Muscle of back (tissue), 11 donors: Measurements from ENCODE around the gene PRKAA1. TPM values are rescaled to one million over a fixed set of nuclear protein-coding genes. Genes with fewer than 3 reads are reported as not detected.

Experiments used
- DNase-seq, 3 donors: peaks; one replicate each; pipeline versions ENCODE4 v3.0.0 to v3.0.0-alpha.2; 2013
- polyA plus RNA-seq, 10 donors: library from polyadenylated mRNA; unstranded; fragments of 120-200 nt; gene quantifications; one replicate each; pipeline ENCODE4 v1.2.1, GENCODE V29; 2013; ENCODE audit not compliant: insufficient read length in 10 of 10

The PRKAA1 gene
- polyA plus RNA-seq, 10 donors: 24.1 to 45.1 (median 32.8) TPM

DNA sequence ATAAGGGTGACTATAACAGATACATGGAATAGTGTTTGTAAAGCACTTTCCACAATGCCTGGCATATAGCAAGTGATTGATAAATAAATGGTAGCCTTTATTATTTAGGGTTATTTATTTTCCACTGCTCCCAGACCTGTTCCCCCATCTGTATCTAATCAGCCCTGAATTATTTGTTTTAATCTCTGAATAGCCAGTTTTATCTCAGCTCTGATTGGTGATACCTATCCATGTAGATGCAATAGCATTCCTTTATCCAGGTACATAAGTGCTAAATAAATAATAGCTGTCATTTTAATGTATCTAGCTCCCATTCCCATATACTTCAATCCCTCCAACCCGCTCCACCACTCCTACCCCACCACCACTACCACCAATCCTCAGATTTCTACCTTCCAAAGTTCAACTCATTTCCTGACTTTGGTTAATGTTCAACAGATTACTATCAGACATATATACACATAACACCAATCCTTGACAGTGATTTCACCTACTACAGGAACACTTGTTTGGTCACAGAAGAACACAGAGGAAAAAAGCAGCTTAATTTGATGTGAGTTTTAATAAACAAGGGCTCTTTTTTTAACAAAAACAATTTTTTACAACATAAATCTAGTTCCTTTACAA is 14.0 kb downstream of the PRKAA1 start:
- DNase-seq: no peak

DNA sequence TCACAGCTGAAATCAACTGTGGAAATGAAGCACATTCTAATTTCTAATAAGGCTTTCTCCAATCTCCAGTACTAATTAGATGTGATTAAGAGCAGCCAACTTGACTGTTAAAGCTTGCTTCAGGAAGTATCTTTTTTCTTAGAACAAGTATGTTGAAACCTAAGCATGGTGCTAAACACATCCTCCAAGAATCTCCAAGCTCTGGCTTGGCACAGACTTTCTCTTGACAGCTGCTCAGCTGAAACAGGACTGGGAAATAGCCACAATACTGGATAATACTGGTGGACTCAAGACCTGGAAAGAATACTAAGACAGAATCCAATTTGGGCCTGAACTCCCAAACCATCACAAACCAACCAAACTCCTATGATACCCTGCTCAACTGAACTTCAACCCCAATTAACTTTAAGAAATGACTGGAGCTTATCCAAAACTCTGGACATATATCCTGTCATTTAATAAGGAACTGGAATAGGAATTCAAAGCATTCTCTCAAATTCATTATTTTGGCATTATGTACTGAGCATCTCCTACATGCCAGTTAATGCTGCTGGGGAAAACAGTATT is 16.2 kb downstream of the PRKAA1 start:
- no peak for DNase-seq

DNA sequence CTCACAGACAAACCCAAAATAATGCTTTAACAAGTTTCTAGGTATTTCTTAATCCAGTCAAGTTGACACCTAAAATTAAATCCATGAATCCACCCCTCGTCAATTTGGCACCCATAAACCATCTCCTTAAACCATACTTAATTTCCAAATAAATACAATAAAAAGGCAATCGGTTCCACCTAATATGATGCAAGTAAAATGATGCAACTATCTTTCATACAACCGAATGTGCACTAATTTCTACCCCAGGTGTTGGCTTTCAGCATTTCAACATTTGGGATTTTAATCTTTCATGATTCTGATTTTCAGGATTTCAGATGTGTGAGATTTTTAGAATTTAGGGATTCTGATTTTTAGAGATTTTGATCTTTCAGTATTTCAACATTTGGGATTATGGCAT is 17.3 kb downstream of the PRKAA1 start:
- no peak for DNase-seq

DNA sequence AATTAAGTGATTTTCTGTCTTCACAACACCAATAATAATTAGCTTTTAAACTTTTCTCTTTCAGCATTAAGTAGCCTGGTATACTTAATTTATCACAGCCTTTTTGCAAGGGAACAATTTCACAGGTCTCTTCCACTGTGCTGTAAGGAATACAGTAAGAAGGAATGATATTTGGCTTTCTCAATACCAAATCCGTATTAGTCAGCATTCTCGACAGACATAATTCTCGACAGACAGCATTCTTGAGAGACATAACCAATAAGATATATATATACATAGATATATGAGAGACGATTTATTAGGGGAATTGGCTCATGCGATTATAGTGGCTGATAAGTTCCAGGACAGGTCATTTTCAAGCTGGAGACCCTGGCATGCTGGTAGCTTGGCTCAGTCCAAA is 18.0 kb downstream of the PRKAA1 start:
- no peak for DNase-seq

DNA sequence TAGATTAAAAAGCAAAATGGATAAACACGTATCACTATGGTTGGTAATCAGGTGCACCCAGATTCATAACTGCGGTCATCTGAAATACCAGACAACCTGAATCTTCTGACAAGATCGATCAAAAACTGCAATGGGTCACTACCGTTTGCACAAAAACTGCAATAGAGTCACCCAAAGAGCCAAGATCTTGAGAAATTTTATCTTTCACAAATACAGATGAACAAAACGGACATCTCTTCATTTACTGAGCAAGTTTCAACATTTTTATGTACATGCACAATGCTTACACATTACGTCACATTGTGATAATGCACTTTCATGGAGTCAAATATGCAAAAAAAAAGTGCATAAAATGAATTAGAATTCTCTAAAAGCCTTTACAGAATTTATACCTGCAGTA is 18.6 kb downstream of the PRKAA1 start:
- no peak for DNase-seq

DNA sequence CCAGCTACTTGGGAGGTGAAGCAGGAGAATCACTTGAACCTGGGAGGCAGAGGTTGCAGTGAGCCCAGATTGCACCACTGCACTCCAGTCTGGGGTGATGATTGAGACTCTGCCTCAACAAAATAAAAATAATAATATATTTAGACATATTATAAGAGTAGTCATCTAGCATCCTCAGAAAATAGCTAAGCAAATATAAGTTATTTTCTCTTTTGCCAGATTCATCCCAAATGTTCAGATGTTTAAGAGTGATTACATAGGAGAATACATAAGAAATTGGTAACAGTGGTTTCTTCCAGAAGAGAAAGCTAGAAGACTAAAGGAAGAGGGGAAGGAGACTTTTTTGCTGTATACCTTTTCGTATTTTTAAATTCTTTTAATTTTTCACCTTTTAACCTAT is 20.0 kb downstream of the PRKAA1 start:
- DNase-seq: no peak

DNA sequence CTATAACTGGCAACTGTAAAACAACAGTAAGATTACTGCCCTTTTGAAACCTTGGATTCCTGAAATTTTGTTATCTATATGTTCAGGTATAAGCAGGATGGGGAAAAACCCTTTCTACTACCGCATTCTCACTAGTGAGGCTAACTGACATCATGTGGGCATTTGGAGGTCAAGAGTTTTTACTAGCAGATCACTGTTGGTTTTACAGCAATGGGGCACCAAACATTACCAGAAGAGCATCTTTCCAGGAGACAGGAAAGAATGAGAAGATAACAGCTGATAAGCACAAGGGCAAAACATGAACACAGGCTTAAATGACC is 21.6 kb downstream of the PRKAA1 start:
- DNase-seq: no peak

DNA sequence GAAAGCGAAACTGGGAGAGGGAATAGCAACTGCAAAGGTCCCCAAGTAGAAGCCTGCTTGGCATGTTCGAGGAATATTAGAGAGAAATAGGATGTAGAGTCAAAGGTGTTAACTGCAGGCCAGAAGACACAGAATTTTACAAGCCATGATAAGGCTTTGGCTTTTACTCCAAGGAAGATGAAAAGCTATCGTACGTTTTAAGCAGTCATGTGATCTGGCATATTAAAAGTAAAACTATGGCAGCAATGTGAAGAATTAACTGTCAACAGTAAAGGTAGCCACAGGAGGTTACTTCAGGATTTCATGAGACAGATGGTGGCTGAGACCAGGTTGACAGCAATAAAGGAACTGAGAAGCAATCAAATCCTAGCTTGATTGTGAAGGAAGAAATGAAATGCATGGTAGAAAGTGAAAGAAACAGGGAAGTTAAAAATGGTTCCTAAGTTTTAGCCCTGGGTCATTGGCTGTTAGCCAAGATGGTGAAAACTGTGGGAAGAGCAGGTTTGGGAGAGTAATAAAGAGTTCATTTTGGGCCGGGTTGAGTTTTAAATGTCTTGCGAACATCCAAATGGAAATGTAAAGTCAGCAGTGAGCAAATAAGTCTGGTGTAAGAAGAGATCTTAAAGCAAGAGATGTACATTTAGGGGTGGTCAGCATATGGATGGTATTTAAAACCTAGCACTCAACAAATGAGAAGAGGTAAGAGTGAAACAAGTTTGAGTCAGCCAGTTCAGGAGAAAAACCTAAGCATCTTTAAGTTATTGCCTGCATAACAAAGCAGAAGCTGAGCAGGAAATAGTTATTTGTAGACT is 22.1 kb downstream of the PRKAA1 start:
- no peak for DNase-seq

DNA sequence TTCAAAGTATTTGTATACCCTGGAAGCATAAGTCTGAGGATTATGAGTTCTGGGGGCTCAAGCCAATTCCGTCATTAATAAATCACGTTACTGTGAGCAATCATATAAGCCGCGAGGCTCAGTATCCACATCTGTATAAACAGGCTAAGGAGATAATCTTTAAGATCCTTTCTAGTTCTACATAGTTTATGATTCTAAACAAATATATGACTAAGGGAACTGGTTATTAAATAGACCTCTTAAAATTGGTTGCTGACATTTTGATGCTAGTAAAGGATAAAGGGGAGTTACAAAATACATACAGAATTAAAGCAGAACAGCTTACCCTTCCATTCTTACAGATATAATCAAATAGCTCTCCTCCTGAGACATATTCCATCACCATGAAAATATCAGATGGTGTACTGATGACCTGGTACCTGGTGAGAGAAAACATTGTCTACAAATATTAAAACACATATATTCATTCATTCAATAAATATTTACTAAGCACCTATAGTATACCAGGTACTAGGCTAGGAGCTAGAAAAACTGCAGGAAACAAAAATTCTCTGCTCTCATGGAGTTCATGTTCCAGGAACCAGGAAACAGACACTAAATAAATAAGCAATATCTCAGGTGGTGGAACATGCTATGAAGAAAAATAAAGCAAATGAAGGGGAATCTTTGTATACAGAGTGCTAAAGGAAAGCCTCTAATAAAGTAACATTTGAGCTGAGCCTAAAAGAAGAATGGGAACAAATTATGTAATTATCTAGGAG is 22.9 kb downstream of the PRKAA1 start:
- no peak for DNase-seq

DNA sequence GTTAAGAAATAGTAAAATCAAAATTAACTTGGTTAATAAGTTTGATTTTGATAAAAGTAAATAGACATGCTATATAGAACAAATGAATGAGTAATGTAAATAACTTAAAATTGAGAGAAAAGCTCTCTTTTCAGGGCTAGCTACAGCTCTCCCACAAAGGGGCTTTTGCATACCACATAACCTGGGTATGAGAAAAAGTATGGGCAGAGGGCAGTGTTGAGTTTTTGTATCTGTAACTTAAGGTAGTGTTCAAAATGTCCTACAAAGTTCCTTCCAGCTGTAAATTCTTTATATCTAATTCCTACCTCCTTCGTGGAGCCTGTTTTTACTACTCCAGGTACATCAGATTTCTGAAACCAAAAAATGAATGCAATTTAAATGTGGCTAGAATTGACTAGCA is 23.6 kb downstream of the PRKAA1 start:
- DNase-seq: no peak

DNA sequence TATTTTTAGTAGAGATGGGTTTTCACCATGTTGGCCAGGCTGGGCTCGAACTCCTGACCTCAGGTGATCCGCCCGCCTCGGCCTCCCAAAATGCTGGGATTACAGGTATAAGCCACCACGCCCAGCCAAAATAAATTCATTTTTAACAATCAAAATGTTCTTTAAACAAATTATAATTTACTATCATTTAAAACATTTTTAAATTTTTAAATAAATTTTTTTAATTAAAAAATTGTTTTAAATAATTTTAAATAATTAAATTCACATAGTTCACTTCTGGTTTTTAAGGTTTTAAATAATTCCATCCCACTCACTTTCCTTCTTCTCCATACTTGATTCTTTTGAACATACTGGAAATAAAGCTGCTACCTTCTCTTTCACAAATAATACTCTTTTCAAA is 27.4 kb downstream of the PRKAA1 start:
- no peak for DNase-seq

DNA sequence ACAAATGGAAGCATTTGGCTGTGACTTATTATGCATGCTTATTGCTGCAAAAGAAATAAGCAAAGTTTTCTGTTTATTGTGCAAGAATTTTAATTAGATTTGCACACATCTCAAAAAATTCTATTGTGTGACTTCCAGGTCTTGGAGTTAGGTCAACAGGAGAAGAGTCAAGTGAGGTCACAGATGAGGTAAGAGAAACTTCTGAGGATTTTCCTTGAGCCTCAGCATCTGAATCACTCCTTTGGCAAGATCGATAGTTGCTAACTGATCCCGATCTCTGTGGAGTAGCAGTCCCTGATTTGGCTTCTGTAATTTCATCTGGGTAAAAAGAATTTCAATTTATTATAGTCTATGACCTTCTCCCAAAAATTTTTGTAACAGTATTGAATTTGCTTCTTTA is 35.5 kb downstream of the PRKAA1 start:
- DNase-seq: no peak

DNA sequence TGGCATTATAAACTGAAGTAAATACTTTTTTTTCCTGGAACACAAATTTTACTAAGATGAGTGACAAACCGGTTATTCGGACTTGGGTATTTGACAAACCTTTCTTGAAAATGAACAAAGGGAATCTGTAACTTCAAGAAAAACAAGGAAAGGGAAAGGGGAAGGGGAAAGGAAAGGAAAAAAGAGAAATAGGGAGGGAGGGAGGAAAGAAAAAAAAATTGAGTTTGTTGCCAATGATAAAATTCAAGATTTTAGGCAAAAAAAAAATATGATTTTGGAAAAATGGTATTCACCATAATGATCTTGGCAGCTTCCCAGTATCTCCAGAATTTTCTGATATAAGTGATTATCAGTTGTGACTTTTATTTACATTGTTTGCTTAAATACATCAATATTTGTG is 40.8 kb downstream of the PRKAA1 start:
- DNase-seq: no peak

DNA sequence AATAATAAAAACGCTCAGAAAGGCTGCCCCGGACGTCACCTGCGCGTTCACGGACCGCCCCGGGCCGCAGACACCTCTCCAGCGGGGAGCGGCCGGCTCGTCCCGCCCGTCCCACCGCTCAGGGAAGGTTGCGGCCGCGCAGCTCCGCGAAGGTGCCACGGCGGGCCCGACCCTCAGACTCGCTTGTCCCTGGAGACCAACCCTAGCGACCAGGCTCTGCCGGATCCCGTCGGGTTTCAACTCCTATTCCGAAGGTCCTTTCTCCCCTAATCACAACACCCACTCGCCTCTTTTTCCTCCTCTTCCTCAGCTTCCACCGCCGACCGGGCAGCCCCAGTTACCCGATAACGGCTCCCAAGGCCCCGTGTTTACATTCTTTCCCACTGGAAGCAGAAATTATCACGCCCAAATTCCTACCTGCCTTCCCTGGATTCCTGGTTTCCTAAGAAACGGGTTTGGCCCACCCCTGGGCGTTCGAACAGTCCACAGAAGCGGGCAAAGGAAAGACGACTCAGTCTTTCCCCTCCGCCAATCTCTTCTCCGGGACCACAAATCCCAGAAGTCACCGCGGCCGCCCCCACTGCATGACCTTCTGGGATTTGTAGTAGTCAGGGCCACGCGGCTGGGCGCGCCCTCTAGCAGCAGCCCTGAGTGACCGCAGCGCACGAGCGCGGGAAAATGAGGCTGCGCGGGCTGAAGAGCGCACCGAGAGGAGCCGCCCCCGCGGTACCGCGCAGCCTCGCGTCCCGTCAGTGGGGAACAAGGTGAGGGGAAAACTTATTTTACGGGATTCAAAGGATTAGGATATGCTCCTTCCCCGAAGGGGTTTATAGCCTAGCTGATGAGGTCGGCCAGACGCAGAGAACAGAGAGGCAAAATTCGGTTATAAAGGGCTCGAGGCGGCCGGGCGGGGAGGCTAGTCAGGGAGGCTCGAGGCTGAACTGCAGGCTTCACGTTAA is 42.5 kb downstream of the PRKAA1 start, which contains the start of gene TTC33:
TSS of gene TTC33 (minus strand) at position 555 of the 959 bp plus-strand sequence. CDS start 8,943 bp downstream, outside the sequence.
- peak; percentile 94 to 98 (median 95) for DNase-seq

DNA sequence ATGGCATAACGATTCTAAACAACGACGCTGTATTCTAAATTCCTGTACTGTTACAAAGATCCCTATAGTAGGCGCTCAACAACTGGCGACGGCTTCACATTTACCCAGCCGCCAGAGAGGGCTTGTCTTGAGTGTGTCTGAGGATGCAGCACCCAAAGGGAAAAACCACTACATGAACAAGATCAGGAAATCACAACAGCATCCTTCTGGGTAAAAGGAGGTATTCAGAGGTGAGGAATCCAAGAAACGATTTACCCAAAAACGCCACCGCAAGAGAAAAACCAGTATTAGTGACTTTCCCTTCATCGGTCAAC is 43.1 kb downstream of the PRKAA1 start:
- peak; percentile 83 to 93 (median 84) for DNase-seq

DNA sequence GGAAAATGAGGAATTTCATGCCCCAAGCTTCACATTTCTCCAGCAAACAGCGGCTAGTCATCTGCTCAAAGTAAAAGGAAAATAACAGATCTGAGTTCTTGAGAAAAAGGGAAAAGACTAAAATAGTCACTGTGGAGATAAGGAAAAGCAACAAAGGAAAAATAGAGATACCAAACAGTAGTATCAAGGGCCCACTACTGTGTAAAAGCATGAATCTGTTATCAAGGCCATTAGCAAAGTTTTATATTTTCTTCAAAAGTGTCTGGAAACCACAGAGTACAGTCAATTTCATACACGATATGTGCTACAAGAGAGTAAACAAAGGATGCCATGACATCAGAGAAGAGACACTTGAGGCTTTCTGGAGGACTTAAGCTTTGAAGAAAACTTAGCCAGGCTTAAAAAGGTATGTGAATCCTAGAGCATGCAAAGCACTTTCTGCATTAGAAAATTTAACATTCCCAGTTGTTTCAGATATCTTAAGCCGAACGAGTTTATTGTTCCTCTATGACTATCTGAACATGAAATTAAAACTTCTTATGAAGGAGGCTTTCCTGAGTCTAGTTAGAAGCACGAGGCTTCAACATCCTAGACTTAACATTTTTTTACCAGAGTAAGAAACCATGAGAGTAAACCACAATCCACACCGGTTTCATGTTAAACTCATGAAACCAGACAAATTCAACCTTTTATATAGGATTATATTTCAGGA is 43.6 kb downstream of the PRKAA1 start:
- peak in 1 of 3 donors; percentile 17 for DNase-seq

DNA sequence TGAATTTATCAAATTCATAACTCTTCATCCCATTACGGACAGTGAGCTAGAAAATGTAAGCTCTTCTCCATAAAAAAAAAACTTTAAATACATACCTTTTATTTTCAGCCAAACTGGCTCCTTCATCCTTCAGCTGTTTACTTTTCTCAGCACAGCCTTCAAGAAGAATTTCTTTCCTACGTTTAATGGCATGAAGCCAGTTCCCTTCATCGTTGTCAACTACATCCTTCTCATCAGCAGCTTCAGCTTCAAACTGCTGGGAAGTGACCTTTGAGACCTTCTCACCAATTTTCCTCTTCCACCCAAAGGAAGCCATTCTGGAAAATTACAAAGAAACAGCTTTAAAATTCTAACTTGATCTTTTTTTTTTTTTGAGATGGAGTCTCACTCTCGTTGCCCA is 51.5 kb downstream of the PRKAA1 start:
- DNase-seq: peak in 1 of 3 donors; percentile 14

DNA sequence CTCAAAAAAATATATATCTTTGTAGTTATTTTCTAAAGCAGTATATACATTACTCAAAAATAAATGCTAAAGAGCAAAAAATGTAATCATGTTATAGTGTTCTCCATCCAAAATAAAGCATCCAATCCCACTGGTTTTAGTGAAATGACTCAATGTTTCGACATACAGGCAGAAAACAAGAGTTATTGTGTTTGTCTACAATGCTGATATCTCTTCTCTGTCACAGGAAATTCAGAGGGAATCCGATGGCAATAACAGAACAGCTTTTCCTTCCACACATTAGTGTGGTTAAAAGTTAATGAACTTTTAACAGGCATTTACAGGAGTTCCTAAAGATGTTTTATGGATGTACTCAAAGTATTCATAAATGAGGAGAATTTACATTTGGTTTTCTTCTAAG is 54.4 kb downstream of the PRKAA1 start:
- no peak for DNase-seq

DNA sequence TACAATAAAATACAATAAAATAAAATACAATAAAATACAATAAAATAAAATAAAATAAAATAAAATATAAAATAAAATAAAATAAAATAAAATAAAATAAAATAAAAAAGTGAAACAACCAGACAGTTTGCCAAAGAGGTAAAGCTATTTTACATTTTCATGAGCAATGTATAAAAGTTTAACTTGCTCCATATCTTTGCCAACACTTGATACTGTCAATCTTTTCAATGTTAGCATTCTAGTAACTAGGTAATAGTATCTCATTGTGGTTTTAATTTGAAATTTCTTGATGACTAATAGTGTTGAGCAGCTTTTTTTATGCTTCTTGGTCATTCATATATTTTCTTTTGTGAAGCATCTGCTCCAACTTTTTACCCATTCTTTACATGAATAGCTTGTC is 59.7 kb downstream of the PRKAA1 start:
- DNase-seq: no peak

DNA sequence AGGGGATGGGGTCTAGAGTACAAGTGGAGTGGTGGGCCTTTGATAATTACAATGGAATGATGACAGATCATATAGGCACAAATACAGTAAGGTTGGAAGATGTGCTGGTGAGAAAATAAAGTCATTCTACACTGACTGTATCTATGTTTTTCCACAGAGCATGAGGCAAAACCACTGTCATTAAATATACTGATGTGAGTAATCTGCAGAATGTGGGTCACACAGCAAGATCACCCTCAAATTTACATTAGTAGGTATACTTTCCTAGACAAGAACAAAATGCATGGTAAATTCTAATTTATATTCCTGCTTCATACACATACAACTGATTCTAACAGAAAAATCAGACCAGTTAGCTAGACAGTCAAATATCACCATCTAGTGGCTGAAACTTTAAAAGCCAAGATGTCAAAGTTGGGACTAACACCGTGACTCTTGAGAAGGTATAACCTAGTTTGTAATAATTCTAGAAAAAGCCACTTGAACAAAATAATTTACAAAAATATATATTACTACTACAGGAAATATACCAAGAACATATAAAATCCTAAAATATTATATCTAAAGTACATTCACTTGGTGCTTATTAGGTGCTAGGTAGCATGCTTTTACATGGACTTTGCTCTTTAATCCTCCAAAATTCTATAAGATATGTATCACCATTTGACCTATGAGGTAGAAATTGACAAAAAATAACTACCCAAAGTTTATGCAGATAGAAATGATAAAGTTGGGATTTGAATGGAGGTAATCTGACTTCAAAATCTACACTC is 61.9 kb downstream of the PRKAA1 start:
- DNase-seq: peak; percentile 52 to 79 (median 62)
